ENCODE data around the gene PRMT2.

DNA sequence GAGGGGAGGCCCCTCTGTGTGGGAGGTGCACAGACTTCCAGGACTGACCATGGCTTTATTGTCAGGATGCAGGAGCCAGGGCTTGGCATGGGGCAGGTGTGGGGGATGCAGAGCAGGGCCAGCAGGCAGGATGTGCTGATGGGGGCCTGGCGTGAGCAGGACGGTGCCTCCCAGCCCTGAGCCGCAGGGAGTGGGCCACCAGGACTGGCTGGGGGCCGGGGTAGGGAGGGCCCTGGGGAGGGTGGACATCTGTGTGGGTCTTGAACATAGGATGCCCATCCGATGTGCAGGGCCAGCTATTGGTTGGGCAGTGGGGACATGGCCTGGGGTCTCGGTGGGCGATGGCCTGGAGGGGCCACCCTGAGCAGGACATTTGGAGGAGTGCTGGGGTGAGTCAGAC, 15.6 kb downstream of the PRMT2 start:
- no peak for TF ChIP-seq EZH2 (IDR thresholded peaks at IDR 0.05; ENCODE audit: borderline replicate concordance, insufficient read depth, low read depth, low read length, poor library complexity, severe bottlenecking)
- TF ChIP-seq, protein P1, sequence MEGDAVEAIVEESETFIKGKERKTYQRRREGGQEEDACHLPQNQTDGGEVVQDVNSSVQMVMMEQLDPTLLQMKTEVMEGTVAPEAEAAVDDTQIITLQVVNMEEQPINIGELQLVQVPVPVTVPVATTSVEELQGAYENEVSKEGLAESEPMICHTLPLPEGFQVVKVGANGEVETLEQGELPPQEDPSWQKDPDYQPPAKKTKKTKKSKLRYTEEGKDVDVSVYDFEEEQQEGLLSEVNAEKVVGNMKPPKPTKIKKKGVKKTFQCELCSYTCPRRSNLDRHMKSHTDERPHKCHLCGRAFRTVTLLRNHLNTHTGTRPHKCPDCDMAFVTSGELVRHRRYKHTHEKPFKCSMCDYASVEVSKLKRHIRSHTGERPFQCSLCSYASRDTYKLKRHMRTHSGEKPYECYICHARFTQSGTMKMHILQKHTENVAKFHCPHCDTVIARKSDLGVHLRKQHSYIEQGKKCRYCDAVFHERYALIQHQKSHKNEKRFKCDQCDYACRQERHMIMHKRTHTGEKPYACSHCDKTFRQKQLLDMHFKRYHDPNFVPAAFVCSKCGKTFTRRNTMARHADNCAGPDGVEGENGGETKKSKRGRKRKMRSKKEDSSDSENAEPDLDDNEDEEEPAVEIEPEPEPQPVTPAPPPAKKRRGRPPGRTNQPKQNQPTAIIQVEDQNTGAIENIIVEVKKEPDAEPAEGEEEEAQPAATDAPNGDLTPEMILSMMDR (IDR thresholded peaks at IDR 0.05), result no peak

All from B cell (primary cell).